B cell (primary cell): ENCODE results near the gene TSPAN2. TPM values are rescaled to one million over a fixed set of nuclear protein-coding genes. Genes with fewer than 3 reads are reported as not detected.

Experiments
- ATAC-seq: fragments of 200-7000 bp; cut with Tn5 transposase; one replicate; pipeline ENCODE4 v1.10.0; 2021; ENCODE audit warnings: low read depth, mild to moderate bottlenecking, moderate number of reproducible peaks, moderate library complexity
- CTCF ChIA-PET: fragments of 350-600 bp; sonication (Branson Sonifier 250); formaldehyde crosslinking; loops from one replicate; lab custom pipeline; 2021; ENCODE audit warnings: antibody characterized with exemption, inconsistent platforms; lab: Charles Lee
- POLR2A ChIA-PET: fragments of 350-600 bp; sonication (Branson Sonifier 250); formaldehyde crosslinking; loops from one replicate; lab custom pipeline; 2021; ENCODE audit warnings: antibody characterized with exemption; lab: Charles Lee
- DNase-seq: peaks from one replicate; pipeline ENCODE4 v3.0.0; 2013
- H2AFZ ChIP-seq: 2 replicates; pipeline ENCODE4 v1.6.1; 2012; ENCODE audit warnings: mild to moderate bottlenecking, low read depth, low read length; ENCODE audit not compliant: insufficient read depth, poor library complexity, severe bottlenecking
- H3K27ac ChIP-seq, 2 donors: 1 replicate in 1 of 2; 2 replicates in 1 of 2; pipeline ENCODE4 v1.5.1; 2012 to 2013; ENCODE audit warnings: low read length in 2 of 2, mild to moderate bottlenecking in 2 of 2, moderate library complexity in 1 of 2
- H3K27me3 ChIP-seq, 4 experiments: fragments of 200-600 bp in 1 of 4; sonication (generic) in 1 of 4; replicated peaks in 1 of 4; 1 replicate in 2 of 4; 2 replicates in 2 of 4; pipeline versions ENCODE4 v1.6.1 to v1.7.0; 2013 to 2016; ENCODE audit warnings: low read length in 3 of 4, mild to moderate bottlenecking in 2 of 4, mixed read lengths in 1 of 4, moderate library complexity in 1 of 4; ENCODE audit not compliant: insufficient read depth in 4 of 4, control insufficient read depth in 3 of 4; ENCODE audit errors: control extremely low read depth in 1 of 4
- H3K36me3 ChIP-seq, 2 experiments: replicated peaks in 1 of 2; 1 replicate in 1 of 2; 2 replicates in 1 of 2; pipeline versions ENCODE4 v1.6.1 to v1.7.1; 2013; ENCODE audit warnings: low read length in 1 of 2; ENCODE audit not compliant: insufficient read depth in 2 of 2, control insufficient read depth in 1 of 2; ENCODE audit errors: control extremely low read depth in 1 of 2, extremely low read depth in 1 of 2
- H3K4me1 ChIP-seq, 2 donors: fragments of 200-600 bp in 1 of 2; sonication (generic) in 1 of 2; 1 replicate in 1 of 2; 2 replicates in 1 of 2; pipeline versions ENCODE4 v1.5.1 to v1.6.1; 2013 to 2017; ENCODE audit warnings: low read length in 2 of 2; ENCODE audit not compliant: control insufficient read depth in 2 of 2, insufficient read depth in 2 of 2
- H3K4me2 ChIP-seq: replicated peaks from 2 replicates; pipeline ENCODE3; 2012; ENCODE audit warnings: mild to moderate bottlenecking, low read depth, low read length; ENCODE audit not compliant: poor library complexity, severe bottlenecking
- H3K4me3 ChIP-seq, 5 experiments: fragments of 200-600 bp in 1 of 5; sonication (generic) in 1 of 5; 1 replicate in 3 of 5; 2 replicates in 2 of 5; pipeline versions ENCODE4 v1.5.1 to v1.7.0; 2011 to 2016; ENCODE audit warnings: low read length in 4 of 5, mild to moderate bottlenecking in 4 of 5, low read depth in 2 of 5, control low read depth in 1 of 5, moderate library complexity in 1 of 5; ENCODE audit not compliant: insufficient read depth in 1 of 5; ENCODE audit errors: control extremely low read depth in 1 of 5, extremely low read depth in 1 of 5
- H3K79me2 ChIP-seq: fragments of 200-600 bp; sonication (generic); one replicate; pipeline ENCODE4 v1.6.0; 2016; ENCODE audit warnings: low read length; ENCODE audit not compliant: control insufficient read depth, insufficient read depth
- H3K9ac ChIP-seq: fragments of 200-600 bp; sonication (generic); 2 replicates; pipeline ENCODE4 v1.6.1; 2017; ENCODE audit warnings: mild to moderate bottlenecking, low read length, moderate library complexity
- H3K9me3 ChIP-seq, 3 donors: one replicate each; pipeline versions ENCODE4 v1.6.1 to v1.7.1; 2013; ENCODE audit warnings: low read length in 2 of 3; ENCODE audit not compliant: control insufficient read depth in 2 of 3, insufficient read depth in 1 of 3; ENCODE audit errors: control extremely low read depth in 1 of 3
- H4K20me1 ChIP-seq: 2 replicates; pipeline ENCODE4 v1.6.0; 2012; ENCODE audit warnings: mild to moderate bottlenecking, low read length; ENCODE audit not compliant: insufficient read depth, control insufficient read depth, poor library complexity, severe bottlenecking
- H3K27ac Mint-ChIP-seq: one replicate; pipeline ENCODE4 v1.8.0; 2021; ENCODE audit warnings: mixed read lengths
- H3K27me3 Mint-ChIP-seq: one replicate; pipeline ENCODE4 v1.8.0; 2021; ENCODE audit warnings: mixed read lengths
- H3K4me1 Mint-ChIP-seq: one replicate; pipeline ENCODE4 v1.8.0; 2021; ENCODE audit warnings: mixed read lengths
- H3K4me3 Mint-ChIP-seq: one replicate; pipeline ENCODE4 v1.8.0; 2021; ENCODE audit warnings: mixed read lengths
- H3K9me3 Mint-ChIP-seq: one replicate; pipeline ENCODE4 v1.8.0; 2022; ENCODE audit warnings: mixed read lengths; ENCODE audit not compliant: insufficient read depth
- EZH2 ChIP-seq: IDR thresholded peaks from 2 replicates; pipeline ENCODE4 v1.6.1; 2012; ENCODE audit warnings: borderline replicate concordance, low read depth, mild to moderate bottlenecking, moderate library complexity, low read length; ENCODE audit not compliant: insufficient read depth, poor library complexity, severe bottlenecking
- WGBS: methylation state at CpG from one replicate; pipeline ENCODE4 v1.1.5; 2013; ENCODE audit warnings: missing lambda C conversion rate; ENCODE audit not compliant: insufficient coverage; 5-methylcytosine and 5-hydroxymethylcytosine counted together
- intact Hi-C: fragments of 100-400 bp; cut with micrococcal nuclease; formaldehyde crosslinking; loops from one replicate; pipeline ENCODE4 v1.10.0; 2022
- polyA plus RNA-seq: library from polyadenylated mRNA; depleted of rRNA; stranded (reverse); fragments of >200 nt; gene quantifications from 2 replicates; pipeline ENCODE4 v1.2.3, GENCODE V29; 2012
- total RNA-seq, 2 donors: library from RNA; stranded (reverse); fragments of 120-200 nt in 1 of 2; gene quantifications; 1 replicate in 1 of 2; 2 replicates in 1 of 2; pipeline versions ENCODE4 v1.2.3 to v1.2.4, GENCODE V29; 2013 to 2022
- TF ChIP-seq, protein P1 (sequence below): fragments of 200-600 bp; IDR thresholded peaks from one replicate; pipeline ENCODE4 v1.8.0; 2022; ENCODE audit warnings: antibody characterized with exemption, mild to moderate bottlenecking

Gene TSPAN2
- total and polyA plus RNA-seq, 2 donors (not counting 1 experiment from before 2014, with no cell fraction given) = 0.24 to 0.34 TPM

DNA sequence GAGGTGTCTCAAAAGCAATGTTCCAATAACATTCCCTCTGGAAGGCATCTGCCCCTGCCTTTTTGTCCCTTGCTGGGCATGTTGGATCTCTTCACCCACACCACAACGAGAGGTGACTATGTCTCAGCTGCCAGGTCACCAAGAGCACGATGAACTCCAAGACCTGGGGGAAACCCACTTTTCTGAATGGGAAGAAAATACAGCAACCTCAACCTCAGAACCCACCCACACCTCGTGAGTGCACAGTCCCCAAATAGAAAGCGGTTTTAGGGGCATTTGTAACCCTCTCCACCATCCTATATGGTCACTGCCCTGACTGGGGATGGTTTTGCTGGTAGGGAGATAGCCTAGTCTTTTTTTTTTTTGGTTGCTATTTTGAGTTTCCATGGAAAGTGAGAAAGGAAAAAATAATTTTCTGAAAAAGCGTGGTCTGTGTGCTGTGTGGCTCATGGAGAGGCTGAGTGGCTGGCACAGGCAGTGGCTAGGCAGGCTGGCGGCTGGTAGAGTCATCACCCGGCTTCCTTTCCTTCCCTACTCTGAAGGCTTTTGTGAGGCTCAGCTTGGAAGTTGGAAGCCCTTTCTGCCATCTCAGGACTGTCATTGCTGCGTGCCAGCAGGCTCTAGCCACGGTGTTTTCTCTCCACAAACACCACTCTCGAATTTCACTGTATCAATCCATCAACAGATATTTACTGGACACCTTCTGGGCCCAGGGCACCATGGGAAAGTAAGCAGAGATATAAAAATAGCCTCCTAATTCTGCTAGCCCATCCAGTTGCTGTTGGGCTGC, 15.8 kb downstream of the TSPAN2 start:
- H3K9me3 ChIP-seq = no peaks in the 10 kb centered on the region
- H3K27me3 ChIP-seq = peaks cover 0 to 3% (median 0%) of the 10 kb centered on the region in 4 experiments
- no peak overlapping the region for H3K4me2 ChIP-seq
- no peak overlapping the region for H3K4me3 ChIP-seq
- WGBS = 75% methylated on average over 5 of the region's 10 CpGs
- no peak overlapping the region for H2AFZ ChIP-seq
- H3K4me1 ChIP-seq = no peaks in the 10 kb centered on the region
- intact Hi-C loops = no loop called here
- no peaks in the 10 kb centered on the region for H3K79me2 ChIP-seq
- H3K27ac ChIP-seq = no peak overlapping the region
- POLR2A ChIA-PET = no interaction called here
- H3K36me3 ChIP-seq = no peaks in the 10 kb centered on the region
- no peak overlapping the region for H3K9ac ChIP-seq
- no peaks in the 10 kb centered on the region for H4K20me1 ChIP-seq
- Mint-ChIP-seq H3K4me3 (no peak overlapping the region), H3K4me1 (no peaks in the 10 kb centered on the region), H3K9me3 (no peaks in the 10 kb centered on the region), H3K27ac (no peak overlapping the region), H3K27me3 (peaks cover 31% of the 10 kb centered on the region)
- no peak for ATAC-seq
- no peak for TF ChIP-seq EZH2
- TF ChIP-seq, protein P1, sequence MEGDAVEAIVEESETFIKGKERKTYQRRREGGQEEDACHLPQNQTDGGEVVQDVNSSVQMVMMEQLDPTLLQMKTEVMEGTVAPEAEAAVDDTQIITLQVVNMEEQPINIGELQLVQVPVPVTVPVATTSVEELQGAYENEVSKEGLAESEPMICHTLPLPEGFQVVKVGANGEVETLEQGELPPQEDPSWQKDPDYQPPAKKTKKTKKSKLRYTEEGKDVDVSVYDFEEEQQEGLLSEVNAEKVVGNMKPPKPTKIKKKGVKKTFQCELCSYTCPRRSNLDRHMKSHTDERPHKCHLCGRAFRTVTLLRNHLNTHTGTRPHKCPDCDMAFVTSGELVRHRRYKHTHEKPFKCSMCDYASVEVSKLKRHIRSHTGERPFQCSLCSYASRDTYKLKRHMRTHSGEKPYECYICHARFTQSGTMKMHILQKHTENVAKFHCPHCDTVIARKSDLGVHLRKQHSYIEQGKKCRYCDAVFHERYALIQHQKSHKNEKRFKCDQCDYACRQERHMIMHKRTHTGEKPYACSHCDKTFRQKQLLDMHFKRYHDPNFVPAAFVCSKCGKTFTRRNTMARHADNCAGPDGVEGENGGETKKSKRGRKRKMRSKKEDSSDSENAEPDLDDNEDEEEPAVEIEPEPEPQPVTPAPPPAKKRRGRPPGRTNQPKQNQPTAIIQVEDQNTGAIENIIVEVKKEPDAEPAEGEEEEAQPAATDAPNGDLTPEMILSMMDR = no peak
- no peak for DNase-seq
- CTCF ChIA-PET = no interaction called here

DNA sequence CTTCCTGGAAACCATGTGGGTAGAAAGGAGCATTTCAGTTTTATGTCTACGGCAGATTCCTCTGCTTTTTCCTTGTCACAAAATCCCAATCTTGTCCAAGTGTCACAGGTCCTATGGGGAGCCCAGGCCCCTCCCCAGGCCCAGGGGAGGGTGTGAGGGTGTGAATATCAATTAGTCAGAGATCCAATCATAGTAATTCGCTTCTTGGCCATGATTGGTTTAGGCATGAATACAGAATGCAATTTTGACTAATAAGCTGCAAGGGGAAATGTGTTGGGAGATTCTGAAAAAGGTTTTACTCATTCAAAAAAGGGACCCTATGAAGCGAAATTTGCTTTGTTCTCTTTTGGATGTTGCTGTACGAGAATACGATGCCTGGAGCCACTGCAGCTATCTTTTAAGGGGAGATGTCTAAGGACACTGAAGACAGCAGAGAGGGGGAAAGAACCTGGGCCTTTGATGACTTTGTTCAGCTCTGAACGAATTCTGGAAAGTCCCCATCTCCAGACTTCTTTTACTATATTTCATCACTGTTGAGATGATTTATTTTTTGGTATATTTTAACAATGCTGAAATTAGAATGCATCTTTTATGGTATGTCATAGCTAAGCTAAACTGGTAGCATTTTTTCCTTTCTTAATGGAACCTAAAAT, 18.2 kb downstream of the TSPAN2 start:
- H2AFZ ChIP-seq = no peak overlapping the region
- WGBS = 78% methylated on average over 2 of the region's 6 CpGs
- peaks cover 29% of the 10 kb centered on the region for H3K27me3 Mint-ChIP-seq
- no peak overlapping the region for H3K27ac ChIP-seq
- H3K4me2 ChIP-seq = no peak overlapping the region
- ChIA-PET CTCF (interaction anchor here (1.9 kb wide), 1 partner anchor 18 kb away, joined by 5 read pairs; no protein-coding TSS in a partner anchor), POLR2A (no interaction called here)
- H3K36me3 ChIP-seq = no peaks in the 10 kb centered on the region
- H3K4me3 Mint-ChIP-seq = no peak overlapping the region
- no peaks in the 10 kb centered on the region for H3K9me3 ChIP-seq
- H3K79me2 ChIP-seq = no peaks in the 10 kb centered on the region
- peaks cover 0 to 3% (median 0%) of the 10 kb centered on the region in 4 experiments for H3K27me3 ChIP-seq
- H3K4me1 ChIP-seq = no peaks in the 10 kb centered on the region
- no peaks in the 10 kb centered on the region for H4K20me1 ChIP-seq
- H3K9me3 Mint-ChIP-seq = no peaks in the 10 kb centered on the region
- no peak for ATAC-seq
- no peak for TF ChIP-seq EZH2
- TF ChIP-seq, protein P1 = no peak
- no peak overlapping the region for H3K27ac Mint-ChIP-seq
- no peaks in the 10 kb centered on the region for H3K4me1 Mint-ChIP-seq
- no peak overlapping the region for H3K9ac ChIP-seq
- intact Hi-C loops = no loop called here
- DNase-seq = no peak
- H3K4me3 ChIP-seq = no peak overlapping the region
